ENCODE results near the gene MYO1B. TPM values are rescaled to one million over a fixed set of nuclear protein-coding genes. Genes with fewer than 3 reads are reported as not detected.

Gene MYO1B
- total and polyA plus RNA-seq, 2 donors from 2014 or later = 24.5 to 64.8 TPM

GRCh38 chr2:191245869-191246531, 796 bp downstream of the MYO1B start:
- intact Hi-C loops (cut with DNase I) = no loop called here
- H3K27ac ChIP-seq (ENCODE audit: low read depth in 2 of 2, low read length in 2 of 2) = peak overlapping the region; percentile 83 to 88
- DNase-seq = peak; percentile 89 to 96 (median 92)
- H3K36me3 ChIP-seq (ENCODE audit: control insufficient read depth in 2 of 3, insufficient read depth in 3 of 3, low read length in 3 of 3) = no peaks in the 10 kb centered on the region
- H3K4me1 ChIP-seq (ENCODE audit: control insufficient read depth in 2 of 3, insufficient read depth in 2 of 3, low read depth in 1 of 3, low read length in 3 of 3) = peaks cover 4 to 17% (median 7%) of the 10 kb centered on the region in 3 donors
- peak overlapping the region; percentile 74 to 82 (median 76) for H3K4me3 ChIP-seq (ENCODE audit: low read length in 3 of 3)
- FAIRE-seq = no peak
- peak overlapping the region; percentile 44 to 74 (median 67) for H3K9ac ChIP-seq (ENCODE audit: low read length in 3 of 3)
- no peaks in the 10 kb centered on the region for H3K9me3 ChIP-seq (ENCODE audit: control insufficient read depth in 2 of 3, insufficient read depth in 1 of 3, low read length in 3 of 3)
- no peak for TF ChIP-seq CTCF (IDR thresholded peaks at IDR 0.05; ENCODE audit: borderline replicate concordance, extremely low read depth, insufficient read depth)
- H3K27me3 ChIP-seq (ENCODE audit: control insufficient read depth, insufficient read depth, low read length) = no peaks in the 10 kb centered on the region

- DNase-seq (peak in 1 of 5 donors; percentile 39), FAIRE-seq (no peak)
- Histone ChIP-seq H3K27me3 (ENCODE audit: control insufficient read depth, insufficient read depth, low read length) (no peaks in the 10 kb centered on the region), H3K4me3 (ENCODE audit: low read length in 3 of 3) (peak overlapping the region; percentile 48 to 76 (median 74)), H3K9me3 (ENCODE audit: control insufficient read depth in 2 of 3, insufficient read depth in 1 of 3, low read length in 3 of 3) (no peaks in the 10 kb centered on the region), H3K9ac (ENCODE audit: low read length in 3 of 3) (peak overlapping the region in 1 of 3 donors; percentile 67), H3K27ac (ENCODE audit: low read depth in 2 of 2, low read length in 2 of 2) (peak overlapping the region; percentile 76 to 83), H3K4me1 (ENCODE audit: control insufficient read depth in 2 of 3, insufficient read depth in 2 of 3, low read depth in 1 of 3, low read length in 3 of 3) (peaks cover 4 to 19% (median 7%) of the 10 kb centered on the region in 3 donors), H3K36me3 (ENCODE audit: control insufficient read depth in 2 of 3, insufficient read depth in 3 of 3, low read length in 3 of 3) (no peaks in the 10 kb centered on the region)
- no peak for TF ChIP-seq CTCF (IDR thresholded peaks at IDR 0.05; ENCODE audit: borderline replicate concordance, extremely low read depth, insufficient read depth)
- intact Hi-C loops (cut with DNase I) = no loop called here
Observed at GRCh38 chr2:191246820-191247380, 1.7 kb downstream of the MYO1B start.

GRCh38 chr2:191247381-191248057, 2.3 kb downstream of the MYO1B start:
- H3K9me3 ChIP-seq (ENCODE audit: control insufficient read depth in 2 of 3, insufficient read depth in 1 of 3, low read length in 3 of 3) = no peaks in the 10 kb centered on the region
- DNase-seq (peak in 2 of 5 donors; percentile 58 to 70), FAIRE-seq (no peak)
- H3K4me3 ChIP-seq (ENCODE audit: low read length in 3 of 3) = peak overlapping the region in 1 of 3 donors; percentile 76
- no peak for TF ChIP-seq CTCF (IDR thresholded peaks at IDR 0.05; ENCODE audit: borderline replicate concordance, extremely low read depth, insufficient read depth)
- no peaks in the 10 kb centered on the region for H3K36me3 ChIP-seq (ENCODE audit: control insufficient read depth in 2 of 3, insufficient read depth in 3 of 3, low read length in 3 of 3)
- H3K27ac ChIP-seq (ENCODE audit: low read depth in 2 of 2, low read length in 2 of 2) = peak overlapping the region; percentile 76 to 83
- no peaks in the 10 kb centered on the region for H3K27me3 ChIP-seq (ENCODE audit: control insufficient read depth, insufficient read depth, low read length)
- H3K4me1 ChIP-seq (ENCODE audit: control insufficient read depth in 2 of 3, insufficient read depth in 2 of 3, low read depth in 1 of 3, low read length in 3 of 3) = peaks cover 4 to 19% (median 7%) of the 10 kb centered on the region in 3 donors
- peak overlapping the region in 1 of 3 donors; percentile 67 for H3K9ac ChIP-seq (ENCODE audit: low read length in 3 of 3)
- intact Hi-C loops (cut with DNase I) = no loop called here
